ENCODE results near the gene TPRA1. TPM values are rescaled to one million over a fixed set of nuclear protein-coding genes. Genes with fewer than 3 reads are reported as not detected.

TPRA1 gene
- polyA plus RNA-seq, 4 donors = 23.7 to 26.1 (median 25.7) TPM

DNA sequence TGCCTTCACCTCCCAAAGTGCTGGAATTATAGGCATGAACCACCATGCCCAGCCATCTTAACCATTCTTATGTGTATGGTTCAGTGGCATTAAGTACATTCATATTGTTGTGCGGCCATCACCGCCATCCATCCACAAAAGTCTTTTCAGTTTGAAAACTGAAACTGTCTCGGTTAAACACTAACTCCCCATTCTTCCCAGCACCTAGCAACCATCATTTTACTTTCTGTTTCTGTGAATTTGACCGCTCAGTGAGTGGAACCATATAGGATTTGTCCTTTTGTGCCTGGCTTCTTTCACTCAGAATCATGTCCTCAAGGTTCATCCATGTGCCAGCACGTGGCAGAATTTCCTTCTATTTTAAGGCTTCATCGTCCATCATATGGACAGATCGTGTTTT lies 13.5 kb upstream of the TPRA1 start:
- FAIRE-seq = no peak
- H3K36me3 ChIP-seq (ENCODE audit: control insufficient read depth in 3 of 3, insufficient read depth in 2 of 3, low read depth in 1 of 3, low read length in 3 of 3) = peaks cover 0 to 61% (median 3%) of the 10 kb centered on the region in 3 donors
- no peaks in the 10 kb centered on the region for H3K9me3 ChIP-seq (ENCODE audit: control insufficient read depth in 2 of 2, insufficient read depth in 1 of 2, low read depth in 1 of 2, low read length in 1 of 2)
- H3K27me3 ChIP-seq (ENCODE audit: control insufficient read depth in 3 of 3, insufficient read depth in 3 of 3, low read length in 3 of 3) = no peaks in the 10 kb centered on the region
- H3K4me3 ChIP-seq (ENCODE audit: low read depth in 1 of 3, low read length in 3 of 3) = no peak overlapping the region
- no peak overlapping the region for H3K27ac ChIP-seq (ENCODE audit: low read depth in 1 of 3, low read length in 2 of 3)
- H3K4me1 ChIP-seq (ENCODE audit: control insufficient read depth in 3 of 3, insufficient read depth in 2 of 3, low read depth in 1 of 3, low read length in 2 of 3) = peaks cover 0 to 7% (median 0%) of the 10 kb centered on the region in 3 donors
- WGBS, 3 donors = 80 to 88% (median 82%) methylated on average over 7 of the region's 7 CpGs
- no peak for DNase-seq

GRCh38 chr3:127600749-127601456 lies 10.4 kb upstream of the TPRA1 start:
- Histone ChIP-seq H3K9me3 (ENCODE audit: control insufficient read depth in 2 of 2, insufficient read depth in 1 of 2, low read depth in 1 of 2, low read length in 1 of 2) (no peaks in the 10 kb centered on the region), H3K4me3 (ENCODE audit: low read depth in 1 of 3, low read length in 3 of 3) (no peak overlapping the region), H3K36me3 (ENCODE audit: control insufficient read depth in 3 of 3, insufficient read depth in 2 of 3, low read depth in 1 of 3, low read length in 3 of 3) (peaks cover 0 to 30% (median 0%) of the 10 kb centered on the region in 3 donors), H3K4me1 (ENCODE audit: control insufficient read depth in 3 of 3, insufficient read depth in 2 of 3, low read depth in 1 of 3, low read length in 2 of 3) (peaks cover 0 to 11% (median 0%) of the 10 kb centered on the region in 3 donors), H3K27ac (ENCODE audit: low read depth in 1 of 3, low read length in 2 of 3) (no peak overlapping the region), H3K27me3 (ENCODE audit: control insufficient read depth in 3 of 3, insufficient read depth in 3 of 3, low read length in 3 of 3) (no peaks in the 10 kb centered on the region)
- 77 to 85% (median 82%) methylated on average over 6 of the region's 6 CpGs for WGBS, 3 donors
- FAIRE-seq (no peak), DNase-seq (no peak)

DNA sequence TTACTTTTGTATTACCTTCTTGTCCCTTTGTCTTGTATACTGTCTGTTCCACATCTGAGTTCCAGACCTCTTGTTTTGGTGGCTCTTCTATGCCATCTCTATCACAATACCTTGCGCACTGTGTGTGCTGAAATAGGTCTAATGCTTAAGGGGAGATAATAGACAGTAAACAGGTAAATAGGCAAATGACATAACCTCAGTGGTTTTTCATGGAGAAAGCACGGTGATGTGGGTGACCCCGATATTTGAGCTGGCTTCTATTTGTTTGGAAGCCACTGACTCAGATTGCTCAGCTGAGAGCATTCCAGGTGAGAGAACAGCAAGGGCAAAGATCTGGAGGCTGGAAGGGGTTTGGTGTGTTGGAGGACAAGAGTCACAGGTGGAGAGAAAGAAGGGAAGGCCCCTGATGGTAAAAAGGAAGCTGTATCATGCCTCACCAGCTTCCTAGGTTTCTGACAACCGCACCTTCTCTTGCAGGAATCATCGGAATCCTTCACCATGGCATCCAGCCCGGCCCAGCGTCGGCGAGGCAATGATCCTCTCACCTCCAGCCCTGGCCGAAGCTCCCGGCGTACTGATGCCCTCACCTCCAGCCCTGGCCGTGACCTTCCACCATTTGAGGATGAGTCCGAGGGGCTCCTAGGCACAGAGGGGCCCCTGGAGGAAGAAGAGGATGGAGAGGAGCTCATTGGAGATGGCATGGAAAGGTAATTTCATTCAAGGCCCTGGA lies 8.5 kb upstream of the TPRA1 start:
- Histone ChIP-seq H3K27me3 (ENCODE audit: control insufficient read depth in 3 of 3, insufficient read depth in 3 of 3, low read length in 3 of 3) (peaks cover 0 to 2% (median 0%) of the 10 kb centered on the region in 3 donors), H3K9me3 (ENCODE audit: control insufficient read depth in 2 of 2, insufficient read depth in 1 of 2, low read depth in 1 of 2, low read length in 1 of 2) (no peaks in the 10 kb centered on the region), H3K4me3 (ENCODE audit: low read depth in 1 of 3, low read length in 3 of 3) (peak overlapping the region; percentile 18 to 59 (median 51)), H3K4me1 (ENCODE audit: control insufficient read depth in 3 of 3, insufficient read depth in 2 of 3, low read depth in 1 of 3, low read length in 2 of 3) (peaks cover 0 to 11% (median 0%) of the 10 kb centered on the region in 3 donors), H3K27ac (ENCODE audit: low read depth in 1 of 3, low read length in 2 of 3) (peak overlapping the region in 1 of 3 donors; percentile 72), H3K36me3 (ENCODE audit: control insufficient read depth in 3 of 3, insufficient read depth in 2 of 3, low read depth in 1 of 3, low read length in 3 of 3) (peaks cover 0 to 14% (median 0%) of the 10 kb centered on the region in 3 donors)
- FAIRE-seq (no peak), DNase-seq (peak; percentile 29 to 39)
- 16 to 51% (median 32%) methylated on average over 14 of the region's 14 CpGs for WGBS, 3 donors

GRCh38 chr3:127597020-127597771 lies 6.7 kb upstream of the TPRA1 start:
- Histone ChIP-seq H3K9me3 (ENCODE audit: control insufficient read depth in 2 of 2, insufficient read depth in 1 of 2, low read depth in 1 of 2, low read length in 1 of 2) (no peaks in the 10 kb centered on the region), H3K4me3 (ENCODE audit: low read depth in 1 of 3, low read length in 3 of 3) (no peak overlapping the region), H3K4me1 (ENCODE audit: control insufficient read depth in 3 of 3, insufficient read depth in 2 of 3, low read depth in 1 of 3, low read length in 2 of 3) (peaks cover 0 to 11% (median 0%) of the 10 kb centered on the region in 3 donors), H3K36me3 (ENCODE audit: control insufficient read depth in 3 of 3, insufficient read depth in 2 of 3, low read depth in 1 of 3, low read length in 3 of 3) (peaks cover 0 to 8% (median 0%) of the 10 kb centered on the region in 3 donors), H3K27ac (ENCODE audit: low read depth in 1 of 3, low read length in 2 of 3) (no peak overlapping the region), H3K27me3 (ENCODE audit: control insufficient read depth in 3 of 3, insufficient read depth in 3 of 3, low read length in 3 of 3) (peaks cover 0 to 2% (median 0%) of the 10 kb centered on the region in 3 donors)
- FAIRE-seq = no peak
- WGBS, 3 donors = 77 to 80% (median 77%) methylated on average over 12 of the region's 12 CpGs
- DNase-seq = no peak

DNA sequence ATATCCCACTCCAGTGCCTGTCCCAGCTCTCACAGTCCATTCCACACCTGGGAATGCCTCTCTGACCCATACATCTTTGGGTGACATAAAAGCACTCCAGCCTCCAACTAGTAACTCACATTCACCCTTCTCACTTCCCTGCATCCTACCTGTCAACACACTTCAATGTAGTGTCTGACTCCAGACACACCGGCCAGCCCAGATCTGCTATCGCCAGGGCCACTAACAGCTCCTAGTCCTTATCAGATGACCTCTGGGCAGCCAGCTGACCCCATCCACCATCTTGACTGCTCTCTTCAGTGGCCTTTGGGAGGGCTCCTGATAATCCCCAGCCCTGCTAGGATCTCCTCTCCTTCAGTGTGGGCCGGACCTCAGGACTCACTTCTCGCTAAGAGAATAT lies 4.8 kb upstream of the TPRA1 start:
- Histone ChIP-seq H3K36me3 (ENCODE audit: control insufficient read depth in 3 of 3, insufficient read depth in 2 of 3, low read depth in 1 of 3, low read length in 3 of 3) (peaks cover 0 to 5% (median 0%) of the 10 kb centered on the region in 3 donors), H3K27ac (ENCODE audit: low read depth in 1 of 3, low read length in 2 of 3) (no peak overlapping the region), H3K4me3 (ENCODE audit: low read depth in 1 of 3, low read length in 3 of 3) (no peak overlapping the region), H3K4me1 (ENCODE audit: control insufficient read depth in 3 of 3, insufficient read depth in 2 of 3, low read depth in 1 of 3, low read length in 2 of 3) (peaks cover 0 to 16% (median 4%) of the 10 kb centered on the region in 3 donors), H3K9me3 (ENCODE audit: control insufficient read depth in 2 of 2, insufficient read depth in 1 of 2, low read depth in 1 of 2, low read length in 1 of 2) (no peaks in the 10 kb centered on the region), H3K27me3 (ENCODE audit: control insufficient read depth in 3 of 3, insufficient read depth in 3 of 3, low read length in 3 of 3) (peaks cover 0 to 2% (median 0%) of the 10 kb centered on the region in 3 donors)
- 85 to 89% (median 89%) methylated on average over 4 of the region's 4 CpGs for WGBS, 3 donors
- FAIRE-seq = no peak
- DNase-seq = no peak

DNA sequence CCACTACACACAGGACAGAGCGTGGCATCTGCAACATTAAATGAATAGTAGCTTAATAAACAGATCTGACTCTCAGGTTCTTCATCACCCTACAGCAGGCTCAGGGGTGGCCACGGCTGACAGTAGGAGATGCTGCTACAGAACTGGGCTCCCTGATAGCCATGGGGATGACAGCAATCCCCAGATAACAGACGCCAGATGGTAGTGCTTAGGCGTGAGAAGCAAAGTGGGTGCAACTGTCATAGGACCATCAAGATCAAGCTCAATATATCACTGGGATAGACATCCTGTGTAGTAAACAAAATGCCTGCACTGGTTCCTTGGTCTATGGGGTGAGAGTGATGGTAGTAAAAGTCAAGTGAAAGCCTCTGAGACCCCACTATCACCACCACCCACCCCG lies 2.6 kb upstream of the TPRA1 start:
- DNase-seq (no peak), FAIRE-seq (no peak)
- Histone ChIP-seq H3K4me1 (ENCODE audit: control insufficient read depth in 3 of 3, insufficient read depth in 2 of 3, low read depth in 1 of 3, low read length in 2 of 3) (peaks cover 7 to 13% (median 9%) of the 10 kb centered on the region in 3 donors), H3K27ac (ENCODE audit: low read depth in 1 of 3, low read length in 2 of 3) (no peak overlapping the region), H3K27me3 (ENCODE audit: control insufficient read depth in 3 of 3, insufficient read depth in 3 of 3, low read length in 3 of 3) (peaks cover 0 to 2% (median 0%) of the 10 kb centered on the region in 3 donors), H3K4me3 (ENCODE audit: low read depth in 1 of 3, low read length in 3 of 3) (no peak overlapping the region), H3K9me3 (ENCODE audit: control insufficient read depth in 2 of 2, insufficient read depth in 1 of 2, low read depth in 1 of 2, low read length in 1 of 2) (no peaks in the 10 kb centered on the region), H3K36me3 (ENCODE audit: control insufficient read depth in 3 of 3, insufficient read depth in 2 of 3, low read depth in 1 of 3, low read length in 3 of 3) (peaks cover 0 to under 1% (median 0%) of the 10 kb centered on the region in 3 donors)
- WGBS, 3 donors = 91 to 95% (median 91%) methylated on average over 5 of the region's 5 CpGs

GRCh38 chr3:127590282-127590592 lies 296 bp downstream of the TPRA1 start:
- DNase-seq = peak in 1 of 2 donors; percentile 22
- H3K36me3 ChIP-seq (ENCODE audit: control insufficient read depth in 3 of 3, insufficient read depth in 2 of 3, low read depth in 1 of 3, low read length in 3 of 3) = peaks cover 0 to 18% (median 0%) of the 10 kb centered on the region in 3 donors

More at GRCh38 chr3:127590282-127590592, 296 bp downstream of the TPRA1 start:
- H3K9me3 ChIP-seq (ENCODE audit: control insufficient read depth in 2 of 2, insufficient read depth in 1 of 2, low read depth in 1 of 2, low read length in 1 of 2) = no peaks in the 10 kb centered on the region
- peak overlapping the region; percentile 90 to 97 (median 93) for H3K27ac ChIP-seq (ENCODE audit: low read depth in 1 of 3, low read length in 2 of 3)
- no peak for FAIRE-seq
- 0 to 2% (median 1%) methylated on average over 15 to 41 of the region's 41 CpGs for WGBS, 3 donors
- H3K27me3 ChIP-seq (ENCODE audit: control insufficient read depth in 3 of 3, insufficient read depth in 3 of 3, low read length in 3 of 3) = peaks cover 0 to 2% (median 0%) of the 10 kb centered on the region in 3 donors
- H3K4me3 ChIP-seq (ENCODE audit: low read depth in 1 of 3, low read length in 3 of 3) = peak overlapping the region; percentile 71 to 83 (median 71)
- H3K4me1 ChIP-seq (ENCODE audit: control insufficient read depth in 3 of 3, insufficient read depth in 2 of 3, low read depth in 1 of 3, low read length in 2 of 3) = peaks cover 7 to 13% (median 9%) of the 10 kb centered on the region in 3 donors
